A673 (cell line): Measurements from ENCODE around the gene CRACR2A.

Experiments used
- EZH2 ChIP-seq: fragments of 200-600 bp; sonication (generic); IDR thresholded peaks from 2 replicates; pipeline ENCODE4 v1.6.1; 2017; ENCODE audit warnings: borderline replicate concordance, low read depth, mild to moderate bottlenecking, mixed read lengths, antibody characterized with exemption, low read length; ENCODE audit not compliant: poor library complexity, severe bottlenecking
- TF ChIP-seq, protein P1 (sequence below): fragments of 300-800, 200-600 bp; sonication (generic); conservative IDR thresholded peaks from 2 replicates; pipeline ENCODE4 v1.5.1; 2017; ENCODE audit warnings: low read depth, mild to moderate bottlenecking, antibody characterized with exemption, low read length, moderate library complexity, mixed read lengths

DNA sequence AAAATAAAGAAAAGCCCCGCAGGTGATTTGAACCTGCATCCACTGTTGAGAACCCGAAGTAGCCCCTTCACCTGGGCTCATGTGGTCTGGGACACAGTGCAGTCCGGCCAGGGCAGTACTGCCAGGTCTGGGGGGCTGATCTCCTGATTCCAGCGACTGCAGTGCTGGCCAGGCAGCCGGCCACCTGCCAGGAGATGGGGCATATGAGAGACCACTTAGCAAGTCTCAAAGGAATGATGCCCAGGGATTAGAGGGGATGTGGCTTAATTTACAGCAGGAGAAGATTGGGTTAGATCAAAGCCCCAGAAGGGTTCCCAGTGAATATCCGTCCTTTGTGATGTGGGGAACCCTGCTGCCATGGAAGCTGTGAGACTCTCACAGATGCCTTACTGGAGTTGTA, 148.6 kb downstream of the CRACR2A start:
- TF ChIP-seq, protein P1, sequence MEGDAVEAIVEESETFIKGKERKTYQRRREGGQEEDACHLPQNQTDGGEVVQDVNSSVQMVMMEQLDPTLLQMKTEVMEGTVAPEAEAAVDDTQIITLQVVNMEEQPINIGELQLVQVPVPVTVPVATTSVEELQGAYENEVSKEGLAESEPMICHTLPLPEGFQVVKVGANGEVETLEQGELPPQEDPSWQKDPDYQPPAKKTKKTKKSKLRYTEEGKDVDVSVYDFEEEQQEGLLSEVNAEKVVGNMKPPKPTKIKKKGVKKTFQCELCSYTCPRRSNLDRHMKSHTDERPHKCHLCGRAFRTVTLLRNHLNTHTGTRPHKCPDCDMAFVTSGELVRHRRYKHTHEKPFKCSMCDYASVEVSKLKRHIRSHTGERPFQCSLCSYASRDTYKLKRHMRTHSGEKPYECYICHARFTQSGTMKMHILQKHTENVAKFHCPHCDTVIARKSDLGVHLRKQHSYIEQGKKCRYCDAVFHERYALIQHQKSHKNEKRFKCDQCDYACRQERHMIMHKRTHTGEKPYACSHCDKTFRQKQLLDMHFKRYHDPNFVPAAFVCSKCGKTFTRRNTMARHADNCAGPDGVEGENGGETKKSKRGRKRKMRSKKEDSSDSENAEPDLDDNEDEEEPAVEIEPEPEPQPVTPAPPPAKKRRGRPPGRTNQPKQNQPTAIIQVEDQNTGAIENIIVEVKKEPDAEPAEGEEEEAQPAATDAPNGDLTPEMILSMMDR, result no peak
- TF ChIP-seq EZH2, result no peak
